ENCODE measurements around the gene CDK11B.
"Not testable (repeated sequence)": the region's sequence is repeated elsewhere in the genome, so short reads cannot be mapped to it uniquely, and the experiment has no call there.

CDK11B gene

GRCh38 chr1:1599935-1600860 lies 58.6 kb downstream of the CDK11B start, which contains the start of gene FNDC10:
Gene FNDC10, minus strand, starts transcription at chr1:1600135. Its CDS starts 120 bp downstream, at chr1:1600015.
- no peak for DNase-seq (ENCODE audit: low read depth in 2 of 2)

- no peak for DNase-seq (ENCODE audit: low read depth in 2 of 2)
These were observed 59.5 kb downstream of the CDK11B start for GRCh38 chr1:1599030-1599934.

GRCh38 chr1:1598720-1599029 lies 60.1 kb downstream of the CDK11B start:
- no peak for DNase-seq (ENCODE audit: low read depth in 2 of 2)

GRCh38 chr1:1598051-1598719 lies 60.6 kb downstream of the CDK11B start:
- no peak for DNase-seq (ENCODE audit: low read depth in 2 of 2)

GRCh38 chr1:1597275-1597930 lies 61.4 kb downstream of the CDK11B start:
- DNase-seq (ENCODE audit: low read depth in 2 of 2) = no peak

GRCh38 chr1:1596493-1597274 lies 62.1 kb downstream of the CDK11B start:
- DNase-seq (ENCODE audit: low read depth in 2 of 2) = no peak

GRCh38 chr1:1595341-1595740 lies 63.5 kb downstream of the CDK11B start:
- DNase-seq (ENCODE audit: low read depth in 2 of 2) = not testable (repeated sequence)

GRCh38 chr1:1594602-1595260 lies 64.1 kb downstream of the CDK11B start:
- DNase-seq (ENCODE audit: low read depth in 2 of 2) = no peak

GRCh38 chr1:1593834-1594601 lies 64.8 kb downstream of the CDK11B start:
- no peak for DNase-seq (ENCODE audit: low read depth in 2 of 2)

GRCh38 chr1:1591452-1591851 lies 67.4 kb downstream of the CDK11B start:
- DNase-seq (ENCODE audit: low read depth in 2 of 2) = no peak

Data from stimulated activated CD4-positive, alpha-beta T cell treated with anti-CD3 and anti-CD28 coated beads, Interleukin-1b, Interleukin-23, amount 100 ng/mL, for 1 hour (primary cell).